HG03039 (cell line): ENCODE results near the gene KCTD16.

Experiments used
- ATAC-seq: cut with Tn5 transposase; IDR thresholded peaks from one replicate; pipeline ENCODE4 v1.9.1; 2021; ENCODE audit warnings: mild to moderate bottlenecking, moderate library complexity; ENCODE audit not compliant: unreplicated experiment

Gene KCTD16

DNA sequence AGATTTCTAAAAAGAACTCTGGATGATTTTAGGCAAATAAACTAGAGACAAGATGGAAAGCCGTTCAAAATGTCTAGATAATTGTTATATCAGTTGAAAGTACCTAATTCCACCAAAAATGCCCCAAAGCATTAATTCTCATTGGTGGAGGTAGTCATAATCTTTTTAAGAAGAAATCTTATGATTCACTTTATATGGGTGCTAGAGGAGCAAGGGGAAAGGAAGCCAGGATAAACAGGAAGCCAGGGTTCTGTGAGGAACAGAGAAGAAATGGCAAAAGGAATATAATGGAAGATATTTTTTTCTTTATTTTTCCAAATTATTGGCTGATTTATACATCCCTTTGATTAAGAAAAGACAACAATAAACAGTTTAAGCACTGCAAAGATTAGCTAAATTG lies 8.0 kb upstream of the KCTD16 start:
- no peak for ATAC-seq

DNA sequence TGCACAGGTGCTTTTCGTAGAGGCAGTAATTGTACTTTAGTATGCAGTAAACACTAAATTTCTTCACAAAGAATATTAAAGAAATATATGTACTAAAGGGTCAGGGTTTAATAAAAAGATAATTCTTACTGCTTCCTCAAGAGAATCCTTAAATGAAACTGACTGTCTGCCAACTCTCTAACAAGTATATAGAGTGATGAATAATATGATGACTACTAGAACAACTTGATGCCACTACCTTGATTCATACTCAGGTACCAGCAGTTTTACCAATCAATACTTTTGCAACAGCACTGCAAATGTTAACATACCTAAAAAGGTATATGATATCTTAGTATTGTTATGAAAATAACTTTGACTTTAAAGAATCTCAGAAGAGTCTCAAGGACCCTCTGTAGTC lies 4.0 kb upstream of the KCTD16 start:
- no peak for ATAC-seq

DNA sequence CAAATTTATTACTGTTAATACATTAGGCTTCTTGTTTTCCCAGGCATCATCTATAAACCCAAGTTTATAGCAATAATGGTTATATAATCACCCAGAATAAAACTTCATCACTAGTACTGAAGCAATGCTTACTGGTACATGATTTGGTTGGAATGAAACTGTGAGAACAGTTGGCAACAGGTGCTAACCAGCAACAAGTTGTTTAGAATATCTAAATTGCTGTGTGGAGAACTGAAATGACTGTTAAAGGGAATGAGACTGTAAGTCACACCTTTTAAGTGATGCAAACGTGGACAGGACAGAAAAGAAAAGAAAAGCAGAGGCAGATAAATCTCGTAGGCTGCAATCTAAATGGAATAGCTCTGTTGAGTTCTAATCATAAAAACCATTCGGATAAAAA lies 2.7 kb upstream of the KCTD16 start:
- no peak for ATAC-seq

DNA sequence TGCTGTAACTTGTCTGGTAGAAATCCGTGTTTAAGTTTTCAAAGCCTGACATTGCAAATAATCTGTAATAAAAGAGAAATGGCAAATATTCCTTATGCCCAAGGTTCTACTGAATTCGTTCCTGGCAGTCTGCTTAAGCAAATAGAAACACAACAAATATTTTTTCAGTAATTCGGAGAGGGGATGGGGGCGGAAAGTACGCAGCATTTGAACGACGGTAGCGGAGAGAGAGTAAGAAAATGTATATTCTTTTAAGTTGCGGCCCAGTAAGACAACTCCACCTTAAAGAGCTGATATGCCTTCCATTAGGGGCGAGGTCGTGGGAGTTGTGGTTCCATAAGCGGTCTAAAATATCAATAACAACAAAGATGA lies 783 bp upstream of the KCTD16 start:
- ATAC-seq = no peak

DNA sequence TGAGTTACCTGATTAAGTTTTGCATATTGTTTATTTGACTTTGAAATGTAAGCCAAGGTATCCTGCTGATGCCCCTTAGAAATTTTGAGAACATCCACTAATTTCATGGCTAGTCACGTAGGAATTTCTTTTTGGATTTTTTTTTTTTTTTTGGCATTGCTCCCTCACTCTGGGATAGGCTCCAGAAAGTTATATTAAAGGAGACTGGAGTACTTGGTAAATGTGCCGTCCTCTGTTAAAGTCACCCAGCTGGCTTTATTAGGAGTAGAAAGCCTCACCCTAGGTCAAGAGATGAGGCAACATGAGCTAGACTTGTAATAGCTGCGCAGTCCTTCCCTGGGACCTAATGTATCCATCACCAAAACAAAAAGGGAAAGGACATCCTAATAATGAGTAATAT lies 3.1 kb downstream of the KCTD16 start:
- ATAC-seq = no peak

DNA sequence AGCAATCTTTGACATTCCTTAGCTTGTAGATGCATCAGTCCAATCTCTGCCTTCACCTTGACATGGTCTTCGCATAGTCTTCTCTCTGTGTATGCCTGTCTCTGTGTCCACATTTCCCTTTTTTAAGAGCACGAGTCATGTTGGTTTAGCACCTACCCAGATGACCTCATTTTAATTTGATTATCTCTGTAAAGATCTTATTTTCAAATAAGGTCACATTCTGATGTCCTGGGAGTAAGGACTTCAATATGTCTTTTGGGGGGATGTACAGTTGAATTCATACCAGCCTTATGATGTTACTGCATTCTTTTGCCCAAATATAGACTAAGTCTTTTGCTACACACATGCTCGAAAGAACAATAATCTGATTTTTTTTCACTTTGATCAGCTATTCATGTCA lies 6.9 kb downstream of the KCTD16 start:
- ATAC-seq = no peak

DNA sequence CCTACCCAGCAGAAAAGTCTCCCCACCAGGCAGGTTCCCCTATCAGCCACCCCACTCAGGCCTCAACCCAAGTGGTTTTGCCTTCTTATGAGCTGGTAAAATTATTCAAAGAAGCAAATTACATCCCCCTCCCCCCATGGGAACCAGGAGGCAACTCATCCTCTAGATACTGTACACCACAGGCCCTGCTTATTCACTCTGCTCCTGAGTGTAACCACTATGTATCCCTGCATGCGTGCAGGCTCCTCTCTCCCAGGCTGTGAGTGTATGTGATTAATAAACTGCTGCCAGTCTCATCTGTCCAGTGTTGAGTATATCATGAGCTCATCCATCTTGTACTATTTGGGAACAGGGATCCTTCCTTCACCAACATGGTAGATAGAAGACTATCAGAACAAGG lies 8.6 kb downstream of the KCTD16 start:
- ATAC-seq = no peak

DNA sequence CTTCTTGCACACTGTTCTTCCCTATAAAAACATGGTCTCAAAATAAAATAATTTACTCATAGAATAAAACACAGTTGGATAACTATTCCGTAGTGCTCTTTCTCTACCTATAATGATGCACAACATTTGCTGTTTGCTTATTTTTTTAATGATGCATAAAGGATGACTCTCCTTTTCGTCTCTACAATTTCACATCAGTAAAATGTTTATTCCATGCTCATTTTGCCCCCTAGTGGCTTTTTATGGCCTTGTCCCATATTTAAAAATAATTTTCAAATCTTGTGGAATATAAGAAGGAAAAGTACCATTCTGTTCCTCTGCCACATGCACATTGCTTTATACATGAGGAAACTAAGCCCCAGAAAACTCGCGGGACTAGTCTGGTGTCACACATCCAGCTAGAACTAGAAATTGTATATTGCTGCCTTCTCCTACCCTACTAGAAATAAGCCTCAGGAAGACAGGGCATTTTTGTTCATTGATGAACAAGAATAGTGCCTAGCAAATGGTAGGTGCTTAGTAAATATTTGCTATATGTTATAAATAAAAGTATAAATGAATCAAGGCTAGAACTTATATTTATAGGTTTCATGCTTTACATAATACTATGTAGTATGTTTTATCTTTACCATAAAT lies 12.7 kb downstream of the KCTD16 start:
- ATAC-seq = no peak

DNA sequence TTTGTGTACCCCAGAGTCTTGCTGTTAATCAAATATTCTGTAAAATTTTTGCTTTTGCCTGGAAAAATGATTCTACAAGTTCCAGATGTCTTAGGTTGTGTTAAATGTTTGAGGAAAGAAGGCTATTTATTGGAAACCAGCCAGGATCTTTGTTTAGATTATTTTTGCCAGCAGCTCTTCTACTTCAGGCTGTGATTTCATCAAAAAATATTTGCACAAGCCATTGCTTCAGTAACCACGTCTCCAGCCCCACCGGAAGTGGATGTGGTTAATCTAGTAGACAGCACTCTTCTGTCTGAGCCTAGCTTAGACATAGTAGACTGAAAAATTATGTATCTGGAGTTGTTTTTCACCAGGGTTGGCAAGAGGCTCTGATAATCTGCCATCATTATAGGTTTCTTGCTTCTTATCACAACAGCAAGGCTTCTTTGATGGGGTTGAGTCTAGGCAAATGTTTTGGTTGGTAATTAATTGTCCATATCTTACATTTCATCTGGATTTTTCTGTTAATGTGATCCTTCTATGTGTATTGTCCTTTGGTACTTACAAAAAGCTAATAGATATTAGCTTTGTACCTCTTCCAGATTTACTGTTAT lies 17.1 kb downstream of the KCTD16 start:
- ATAC-seq = peak; percentile 65

DNA sequence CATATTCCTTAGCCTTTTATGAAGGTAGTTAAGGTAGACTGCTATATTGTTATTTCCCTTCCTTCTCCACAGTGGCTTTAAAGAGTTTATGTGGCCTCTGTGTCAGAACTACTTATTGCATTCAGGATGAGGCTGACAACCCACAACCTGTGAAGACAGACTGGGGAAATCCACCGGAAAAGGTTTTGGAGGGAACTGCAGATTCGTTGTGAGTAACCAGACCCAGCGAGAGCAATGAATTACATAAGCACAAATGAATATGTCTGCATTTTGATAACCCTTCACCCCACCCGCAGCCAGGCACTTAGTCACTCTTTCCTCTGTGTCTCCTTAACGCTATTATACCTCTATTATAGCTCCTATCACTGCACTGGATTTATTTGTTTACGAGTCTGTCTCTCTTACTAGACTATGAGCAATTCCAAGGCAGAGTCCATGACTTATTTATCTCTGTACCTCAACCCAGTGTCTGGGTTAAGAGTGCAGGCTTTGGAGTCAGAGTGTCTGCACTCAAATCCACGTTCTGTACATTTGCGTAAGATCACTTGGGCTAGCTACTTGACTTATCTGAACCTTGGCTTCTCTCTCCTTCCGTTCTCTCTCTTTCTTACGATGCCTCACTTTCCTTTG lies 19.2 kb downstream of the KCTD16 start:
- ATAC-seq = peak; percentile 48

DNA sequence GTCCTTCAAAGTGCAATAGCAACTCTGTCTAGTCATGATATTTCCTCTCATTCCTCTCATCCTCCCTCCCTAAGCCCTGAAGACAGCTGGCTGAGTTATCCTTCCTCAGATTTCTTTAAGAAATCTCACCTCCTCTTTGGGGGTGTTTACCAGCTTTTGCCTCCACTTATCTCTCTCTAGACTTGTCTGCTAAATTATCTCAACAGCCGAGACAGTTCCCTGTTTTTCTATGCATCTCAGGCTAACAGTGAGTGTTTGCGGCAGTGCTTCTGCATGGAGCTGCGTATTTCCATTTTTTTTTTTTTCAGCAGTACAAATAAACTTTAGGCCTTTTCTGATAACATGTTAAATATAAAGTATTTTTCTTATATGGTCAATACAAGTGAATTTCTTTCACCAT lies 20.9 kb downstream of the KCTD16 start:
- ATAC-seq = no peak

DNA sequence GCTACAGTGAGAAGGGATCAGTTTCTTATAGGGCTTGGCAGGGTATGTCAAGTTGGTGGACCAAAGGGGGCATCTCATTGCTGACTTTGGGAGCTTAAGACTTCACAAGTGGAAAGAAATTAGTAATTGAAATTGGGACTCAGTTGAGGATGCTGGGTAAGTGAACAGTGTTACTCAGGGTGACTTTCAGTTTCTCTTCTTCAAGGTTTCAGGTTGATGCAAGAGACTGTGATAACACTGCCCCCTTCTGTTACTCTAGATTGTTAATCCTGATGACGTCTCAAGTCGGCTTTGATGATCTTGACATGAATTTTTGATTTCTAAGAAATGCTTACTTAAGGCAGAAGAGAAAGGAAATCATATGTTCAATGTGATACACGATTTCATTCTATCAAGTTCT lies 21.3 kb downstream of the KCTD16 start:
- peak; percentile 88 for ATAC-seq

DNA sequence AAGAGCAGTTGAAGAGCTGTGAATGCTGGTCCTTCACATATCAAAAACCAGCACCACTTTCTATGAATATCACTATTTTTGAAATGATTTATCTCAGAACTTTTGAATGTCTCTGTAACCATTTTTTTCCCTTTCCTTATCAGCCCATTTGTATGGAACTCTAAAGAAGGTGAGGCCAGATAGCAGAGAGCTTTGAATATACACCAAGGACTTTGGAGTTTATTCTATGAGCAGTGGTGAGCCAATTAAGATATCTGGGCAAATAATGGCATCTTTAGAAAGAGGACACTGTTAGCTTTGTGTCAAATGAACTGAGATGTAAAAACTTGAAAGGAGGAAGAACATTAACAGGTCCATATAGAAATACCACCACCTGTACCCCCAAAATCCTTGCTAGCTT lies 22.0 kb downstream of the KCTD16 start:
- ATAC-seq = no peak

DNA sequence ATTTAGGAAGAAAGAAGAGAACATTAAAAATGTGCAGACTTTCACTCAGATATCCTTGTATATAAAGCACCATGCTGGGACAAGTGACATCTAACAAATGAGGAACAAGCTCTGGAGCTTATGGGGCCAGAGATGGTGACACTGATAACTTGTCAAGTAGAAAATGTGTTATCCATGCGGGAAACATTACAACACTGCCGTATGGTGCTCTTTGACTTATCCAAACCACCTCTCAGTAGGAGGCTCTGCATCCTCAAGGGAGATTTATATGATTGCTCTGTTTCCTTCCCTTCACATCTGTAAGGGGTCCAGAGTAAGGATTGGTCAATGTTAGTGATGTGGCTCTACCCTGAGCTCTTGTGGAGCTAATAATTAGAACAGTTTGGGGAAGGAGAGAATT lies 23.5 kb downstream of the KCTD16 start:
- no peak for ATAC-seq

DNA sequence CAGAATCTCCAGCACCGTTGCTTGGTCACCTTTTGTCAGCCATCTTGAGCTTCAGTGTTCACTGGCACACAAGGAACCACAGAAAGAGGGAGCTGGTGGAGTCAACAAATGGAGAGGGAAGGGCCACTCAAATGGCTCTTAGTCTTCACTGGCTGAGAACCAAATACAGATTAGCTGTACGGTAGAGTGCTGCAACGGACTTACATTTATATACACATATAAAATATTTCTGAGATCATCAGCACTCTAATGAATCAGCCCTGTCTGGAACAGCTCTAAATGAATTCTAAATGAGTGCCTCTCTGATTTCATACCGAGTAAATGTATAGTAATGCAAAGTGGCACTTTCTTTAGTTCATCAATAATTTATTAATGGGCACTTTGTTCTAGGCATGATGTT lies 24.8 kb downstream of the KCTD16 start:
- no peak for ATAC-seq

DNA sequence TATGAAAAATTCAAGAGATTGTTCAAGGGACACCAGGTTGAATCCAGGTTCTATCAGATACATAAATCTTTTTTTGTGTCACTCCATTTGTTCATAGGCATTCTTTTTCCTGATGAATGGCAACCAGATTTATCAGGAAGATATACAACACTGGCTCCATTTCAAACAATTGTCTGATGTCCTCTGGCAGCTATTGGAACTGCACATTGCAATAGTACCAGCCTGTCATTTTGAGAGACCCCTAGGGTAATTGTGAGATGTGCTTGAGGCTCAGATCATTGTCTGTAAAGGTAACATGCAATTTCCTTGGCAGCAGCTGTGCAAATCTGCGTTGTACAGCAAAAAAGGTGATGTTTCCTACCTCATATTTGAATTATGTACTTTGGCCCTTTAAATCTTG lies 25.9 kb downstream of the KCTD16 start:
- no peak for ATAC-seq

DNA sequence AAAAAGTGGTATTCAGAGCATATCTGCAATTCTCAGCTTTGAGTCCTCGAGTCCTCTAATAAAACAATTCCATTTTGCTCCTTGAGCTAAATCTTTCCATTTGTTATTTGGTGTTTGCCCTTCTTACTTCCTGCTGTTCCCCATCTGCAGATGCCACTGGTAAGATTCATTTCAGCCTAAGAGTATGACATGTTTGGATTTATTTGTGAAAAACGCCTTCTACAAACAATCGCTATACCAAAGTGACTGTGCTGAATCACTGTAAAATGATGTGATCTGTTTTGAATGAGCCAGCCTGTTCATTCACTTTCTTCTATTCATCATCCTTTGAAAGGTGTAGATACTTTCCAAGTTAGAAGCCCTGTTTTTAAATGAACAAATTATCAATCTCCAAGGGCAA lies 27.7 kb downstream of the KCTD16 start:
- no peak for ATAC-seq

DNA sequence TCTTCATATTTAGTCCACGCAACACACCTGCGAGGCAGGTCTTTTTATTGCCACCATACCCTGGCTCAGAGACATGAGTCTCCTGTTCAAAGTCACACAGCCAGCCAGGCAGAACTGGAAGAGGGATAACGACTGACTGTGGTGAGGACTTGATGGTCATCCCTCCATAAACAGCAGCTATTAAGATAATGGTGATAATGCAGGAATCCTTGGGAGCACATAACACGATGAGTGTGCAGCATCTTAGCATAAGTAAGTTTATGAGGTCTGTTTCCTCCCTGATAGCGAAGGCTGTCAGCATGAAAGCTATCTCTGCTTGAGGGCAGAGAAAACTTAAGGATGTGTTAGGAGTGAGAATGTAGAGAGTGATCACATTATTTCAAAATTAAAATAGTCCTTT lies 30.9 kb downstream of the KCTD16 start:
- no peak for ATAC-seq

DNA sequence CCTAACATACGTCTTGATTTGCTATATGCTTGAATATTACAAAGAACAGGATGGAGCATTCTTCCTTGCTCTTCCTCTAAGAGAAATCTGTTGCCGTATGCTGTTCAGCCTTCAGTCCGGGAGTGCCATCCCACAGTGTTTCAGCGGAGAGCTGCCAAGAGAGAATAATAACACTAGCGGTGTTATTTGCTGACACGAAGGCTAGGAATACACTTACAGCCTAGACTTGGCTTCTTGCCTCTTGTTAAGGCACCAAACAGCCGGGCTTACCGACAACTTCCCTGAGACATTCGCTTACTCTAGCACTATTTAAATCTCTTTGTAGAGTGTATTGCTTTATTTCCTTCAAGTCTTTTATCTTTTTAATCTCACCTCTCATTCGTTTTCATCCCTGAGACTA lies 31.4 kb downstream of the KCTD16 start:
- no peak for ATAC-seq

DNA sequence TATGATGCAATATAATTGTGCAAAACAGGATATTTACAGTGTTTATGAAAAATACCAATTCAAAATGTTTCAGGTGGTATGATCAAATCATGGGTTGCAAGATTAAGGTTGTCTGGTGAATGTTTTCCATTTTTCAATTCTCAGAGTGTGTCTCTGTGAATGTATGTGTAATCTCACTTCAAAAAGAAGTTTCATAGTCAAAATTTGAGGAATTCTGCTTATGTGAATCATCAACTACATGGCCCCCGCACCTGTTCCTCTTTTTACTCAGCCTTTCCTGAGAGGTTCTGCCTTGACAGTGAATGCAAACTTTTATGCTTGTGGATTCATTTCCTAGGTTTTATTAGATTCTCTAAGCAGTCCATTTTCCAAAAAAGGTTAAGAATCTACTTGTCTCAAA lies 32.1 kb downstream of the KCTD16 start:
- ATAC-seq = no peak

DNA sequence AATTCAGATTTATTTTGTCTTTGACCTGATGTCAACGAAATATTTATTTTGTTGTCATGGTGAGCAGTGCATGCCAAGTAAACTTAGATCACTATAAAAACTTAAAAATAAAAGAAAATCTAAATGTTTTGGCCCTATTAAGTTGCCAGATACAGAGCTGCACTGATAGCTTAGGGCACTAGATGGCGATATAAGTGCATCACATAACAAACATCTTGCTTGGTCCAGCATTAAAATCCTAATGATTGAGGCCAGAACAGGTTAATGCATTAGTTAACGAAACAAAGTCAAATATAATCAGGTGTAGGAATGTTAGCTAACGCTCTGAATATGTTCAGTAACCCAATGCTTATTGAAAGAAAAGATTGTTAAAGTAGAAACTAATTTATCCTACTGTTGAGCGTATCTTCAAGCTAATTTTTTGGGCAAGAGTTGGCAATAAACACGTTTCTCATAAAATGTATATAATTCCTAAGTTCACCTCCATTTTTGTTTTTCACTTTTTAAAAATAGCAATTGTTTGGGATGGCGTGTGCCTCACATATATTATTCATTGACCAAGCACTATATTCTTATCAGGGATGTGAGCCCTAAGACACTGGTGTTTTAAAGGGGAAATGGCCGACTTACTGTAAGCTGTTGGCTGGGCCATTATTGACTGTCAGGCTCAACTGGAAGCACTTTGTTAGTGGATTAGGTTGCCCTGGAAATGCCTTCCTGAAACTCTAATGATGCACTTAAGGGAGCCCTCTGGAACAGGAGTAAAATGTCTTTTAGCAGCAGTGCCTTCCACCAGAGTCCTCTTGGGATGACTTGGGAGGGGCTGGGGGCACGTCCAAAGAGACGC lies 33.3 kb downstream of the KCTD16 start:
- peak; percentile 73 for ATAC-seq

DNA sequence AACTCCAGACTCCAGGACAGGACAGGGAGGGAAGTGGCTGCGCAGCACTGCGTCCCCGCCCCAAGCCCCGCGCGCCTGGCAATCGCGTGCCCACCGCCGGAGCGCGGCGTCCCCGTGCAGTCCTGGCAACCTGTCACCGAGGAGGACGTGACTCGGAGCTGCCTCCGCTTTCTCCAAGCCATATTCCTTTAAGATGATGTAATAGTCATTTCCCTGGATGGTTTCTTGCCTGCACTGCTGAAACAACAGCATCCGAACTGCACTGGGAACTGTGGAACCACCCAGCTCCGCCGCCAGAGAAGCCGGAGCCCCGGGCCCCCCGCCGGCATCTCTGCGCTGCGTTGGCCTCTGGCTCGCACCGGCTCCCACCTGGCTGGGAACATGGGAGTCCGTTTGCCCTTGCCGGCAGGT lies 34.5 kb downstream of the KCTD16 start:
- no peak for ATAC-seq
